NK-92 (cell line): ENCODE data around the gene SUN5.

Experiments
- DNase-seq: peaks from one replicate; lab custom pipeline; 2025; ENCODE audit not compliant: unreplicated experiment; lab: John Stamatoyannopoulos, UW

SUN5 gene

DNA sequence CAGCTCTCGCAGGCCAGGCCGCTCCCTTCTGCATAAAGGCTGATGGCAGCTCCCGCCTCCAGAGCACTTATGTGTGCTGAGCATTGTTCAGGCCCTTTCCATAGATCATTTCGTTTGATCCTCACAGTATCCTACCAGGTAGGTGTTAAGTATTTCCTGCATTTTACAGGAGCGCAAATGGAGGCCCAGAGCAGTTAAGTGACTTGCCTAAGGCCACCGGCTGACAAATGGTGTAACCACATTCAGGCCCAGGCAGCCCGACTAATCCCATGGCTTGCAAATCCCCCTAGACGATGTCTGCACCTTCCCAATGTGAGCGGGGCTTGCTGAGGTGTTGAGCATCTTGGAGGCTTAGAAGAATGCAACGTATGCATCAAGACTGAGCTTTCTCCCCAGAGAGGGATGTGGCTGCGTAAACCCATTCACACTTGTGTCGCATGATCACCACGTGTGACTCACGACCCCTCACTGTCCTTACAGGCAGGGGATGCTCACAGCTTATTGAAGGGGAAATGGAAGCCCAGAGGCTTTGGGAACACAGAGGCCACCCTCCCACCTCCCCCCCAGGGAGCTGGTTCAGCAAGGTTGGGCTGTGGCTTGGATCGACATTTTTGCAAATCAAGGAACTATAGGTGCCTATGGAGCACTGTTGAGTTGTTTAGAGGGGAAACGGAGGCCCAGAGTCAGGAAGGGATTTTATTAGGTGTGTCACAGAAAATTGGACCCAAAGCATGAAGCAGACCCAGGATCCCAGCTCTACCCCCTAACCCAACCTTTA is 10.3 kb upstream of the SUN5 start:
- no peak for DNase-seq

DNA sequence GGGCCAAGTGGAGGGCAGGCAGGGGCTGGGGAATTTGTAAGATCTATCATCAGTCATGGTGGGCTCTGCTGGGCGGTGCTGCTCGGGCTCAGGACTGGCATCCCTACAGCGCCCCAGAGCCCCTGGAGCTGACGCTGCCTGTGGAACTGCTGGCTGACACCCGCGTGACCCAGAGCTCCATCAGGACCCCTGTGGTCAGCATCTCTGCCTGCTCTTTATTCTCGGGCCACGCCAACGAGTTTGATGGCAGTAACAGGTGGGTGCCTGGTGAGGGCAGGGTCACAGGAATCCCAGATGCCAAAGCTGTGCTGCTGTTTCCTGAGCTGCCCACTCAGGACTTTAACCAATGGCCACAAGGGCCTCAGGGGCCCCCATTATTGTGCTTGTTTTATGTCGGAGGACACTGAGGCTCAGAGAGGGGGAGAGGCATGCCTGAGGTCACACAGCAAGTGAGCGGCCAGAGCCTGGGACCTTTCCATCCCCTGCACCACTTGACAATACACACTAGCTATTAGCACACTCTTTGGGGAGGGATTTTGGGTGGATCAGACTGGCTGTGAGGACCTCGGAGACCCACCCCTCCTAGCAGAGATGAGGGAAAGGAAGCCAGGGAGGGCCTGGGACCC is 9.6 kb upstream of the SUN5 start:
- no peak for DNase-seq

GRCh38 chr20:33012327-33013189 is 8.3 kb upstream of the SUN5 start:
- DNase-seq = no peak

DNA sequence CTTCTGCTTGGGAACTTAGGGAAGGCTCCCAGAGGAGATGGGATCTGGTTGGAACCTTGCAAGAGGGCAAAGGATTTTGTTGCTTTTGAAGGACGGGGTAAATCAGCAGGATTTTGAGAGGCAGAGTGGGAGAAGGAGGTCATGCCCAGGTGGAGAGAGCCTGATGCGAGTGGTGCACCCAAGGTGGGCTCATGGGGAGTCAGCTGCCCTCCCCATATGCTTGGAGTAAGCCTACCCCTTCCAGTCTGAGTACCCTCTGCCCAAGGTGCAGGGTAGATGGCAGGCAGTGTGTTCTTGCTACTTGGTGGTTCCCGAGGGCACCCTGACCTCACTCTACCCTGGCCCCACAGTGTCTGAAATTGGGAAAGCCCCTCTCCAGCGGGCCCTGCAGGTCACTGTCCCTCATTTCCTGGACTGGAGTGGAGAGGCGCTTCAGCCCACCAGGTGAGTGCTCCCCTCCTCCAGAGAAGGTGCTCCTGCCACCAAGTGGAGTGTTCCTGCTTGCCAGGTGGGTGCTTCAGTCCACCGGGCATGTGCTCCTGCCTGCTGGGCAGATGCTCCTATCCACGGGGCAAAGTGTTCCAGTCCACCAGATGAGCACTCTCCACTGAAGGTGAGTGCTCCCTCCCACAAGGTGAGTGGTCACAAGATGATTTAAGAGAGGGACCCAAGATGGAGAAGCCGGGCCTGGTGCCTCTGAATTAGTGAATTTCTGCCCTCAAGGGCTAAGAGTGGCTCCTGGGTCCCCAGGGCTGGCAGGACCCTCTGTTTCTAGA is 6.6 kb upstream of the SUN5 start:
- no peak for DNase-seq

DNA sequence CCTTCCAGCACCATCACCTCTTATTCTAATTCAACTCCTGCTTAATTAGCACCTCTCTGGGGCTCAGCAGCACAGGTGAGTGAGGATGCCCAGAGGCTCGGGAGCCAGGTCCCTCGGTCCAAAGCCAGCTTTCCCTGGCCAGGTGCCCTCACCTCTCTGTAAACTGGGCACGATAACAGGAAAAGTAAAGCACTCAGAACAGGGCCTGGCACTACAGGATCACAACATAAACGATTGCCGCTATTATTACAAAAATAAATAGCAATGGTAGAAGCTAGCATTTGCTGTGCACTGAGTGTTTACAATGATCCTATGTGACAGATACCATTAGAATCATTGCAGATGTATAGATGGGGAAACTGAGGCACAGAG is 5.9 kb upstream of the SUN5 start:
- no peak for DNase-seq

DNA sequence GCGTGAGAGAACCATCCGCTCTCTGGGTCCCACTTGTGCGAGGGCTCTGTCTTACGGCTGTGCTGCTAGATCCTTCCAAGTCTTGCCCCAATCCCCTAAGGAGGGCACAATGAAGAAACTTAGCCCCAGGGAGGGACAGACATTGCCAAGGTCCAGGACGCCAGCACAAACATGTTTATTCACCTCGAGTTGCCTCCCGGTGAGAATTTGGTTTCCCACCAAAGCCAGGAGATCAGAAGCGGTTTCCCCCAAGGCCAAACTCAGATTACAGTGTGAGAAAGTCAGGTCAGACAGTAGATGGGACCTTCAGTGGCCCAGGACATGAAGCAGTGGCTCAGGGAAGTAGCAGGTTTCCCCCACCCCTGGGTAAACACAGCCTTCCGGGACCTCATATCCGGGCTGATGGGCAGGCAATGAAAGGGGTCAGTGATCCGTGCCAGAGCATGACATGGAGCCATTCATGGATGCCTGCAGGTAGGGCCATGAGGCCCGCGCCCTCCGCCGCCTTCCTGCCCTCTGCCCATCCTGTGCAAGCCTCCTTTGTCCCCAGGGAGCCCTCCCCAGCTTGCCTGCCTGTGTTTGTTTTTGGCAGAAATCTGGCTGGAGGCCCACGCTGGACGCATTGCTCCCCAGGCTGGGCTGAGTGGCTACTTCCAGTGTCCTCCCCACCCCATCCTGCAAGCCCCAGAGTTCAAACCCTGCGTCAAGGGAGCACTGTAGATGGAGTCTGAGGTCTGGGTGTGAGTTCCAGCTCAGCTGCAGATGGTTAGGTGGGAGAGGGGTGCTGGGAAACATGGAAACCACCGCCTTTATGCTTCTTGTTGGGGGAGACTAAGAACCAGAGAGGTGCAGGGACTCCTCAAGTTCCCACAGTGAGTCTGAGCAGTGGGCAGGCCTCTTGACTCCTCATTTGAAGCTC is 5.2 kb upstream of the SUN5 start:
- DNase-seq = no peak

DNA sequence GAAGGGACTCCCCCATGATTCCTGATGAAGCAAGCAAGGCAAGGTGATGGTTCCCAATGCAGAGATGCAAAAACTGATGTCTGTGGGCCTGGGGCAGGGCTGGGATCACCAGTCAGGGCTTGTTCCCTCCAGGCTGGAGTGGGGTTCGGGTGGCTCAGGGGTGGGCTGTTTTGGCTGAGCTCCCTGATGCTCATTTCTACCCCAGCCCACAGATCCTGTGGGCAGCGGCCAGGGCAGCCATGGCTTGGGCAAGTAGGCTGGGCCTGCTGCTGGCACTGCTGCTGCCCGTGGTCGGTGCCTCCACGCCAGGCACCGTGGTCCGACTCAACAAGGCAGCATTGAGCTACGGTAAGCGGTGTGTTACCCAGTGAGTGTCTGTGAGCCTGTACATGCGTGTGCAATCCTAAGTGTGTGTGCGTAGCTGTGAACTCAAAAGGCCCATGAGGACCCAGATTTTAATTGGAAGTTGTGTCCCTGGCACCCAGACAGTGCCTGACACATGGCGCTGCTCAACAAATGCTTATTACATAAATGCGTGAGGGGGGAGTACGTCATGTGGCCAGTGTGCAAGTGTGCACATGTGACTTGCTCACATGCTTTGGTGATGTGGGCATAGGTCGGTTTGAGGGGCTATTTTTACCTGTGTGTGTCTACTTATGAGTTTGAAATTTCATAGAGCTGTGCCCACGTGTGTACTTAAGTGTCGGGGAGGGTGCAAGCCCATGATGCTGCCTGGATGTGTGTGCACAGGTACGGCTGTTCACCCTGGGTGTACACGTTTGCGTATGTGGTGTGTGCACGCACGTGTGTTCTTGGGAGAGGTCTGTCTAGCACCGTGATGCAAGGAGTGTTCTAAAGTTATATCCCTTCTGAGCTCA is 4.3 kb upstream of the SUN5 start:
- DNase-seq = no peak

DNA sequence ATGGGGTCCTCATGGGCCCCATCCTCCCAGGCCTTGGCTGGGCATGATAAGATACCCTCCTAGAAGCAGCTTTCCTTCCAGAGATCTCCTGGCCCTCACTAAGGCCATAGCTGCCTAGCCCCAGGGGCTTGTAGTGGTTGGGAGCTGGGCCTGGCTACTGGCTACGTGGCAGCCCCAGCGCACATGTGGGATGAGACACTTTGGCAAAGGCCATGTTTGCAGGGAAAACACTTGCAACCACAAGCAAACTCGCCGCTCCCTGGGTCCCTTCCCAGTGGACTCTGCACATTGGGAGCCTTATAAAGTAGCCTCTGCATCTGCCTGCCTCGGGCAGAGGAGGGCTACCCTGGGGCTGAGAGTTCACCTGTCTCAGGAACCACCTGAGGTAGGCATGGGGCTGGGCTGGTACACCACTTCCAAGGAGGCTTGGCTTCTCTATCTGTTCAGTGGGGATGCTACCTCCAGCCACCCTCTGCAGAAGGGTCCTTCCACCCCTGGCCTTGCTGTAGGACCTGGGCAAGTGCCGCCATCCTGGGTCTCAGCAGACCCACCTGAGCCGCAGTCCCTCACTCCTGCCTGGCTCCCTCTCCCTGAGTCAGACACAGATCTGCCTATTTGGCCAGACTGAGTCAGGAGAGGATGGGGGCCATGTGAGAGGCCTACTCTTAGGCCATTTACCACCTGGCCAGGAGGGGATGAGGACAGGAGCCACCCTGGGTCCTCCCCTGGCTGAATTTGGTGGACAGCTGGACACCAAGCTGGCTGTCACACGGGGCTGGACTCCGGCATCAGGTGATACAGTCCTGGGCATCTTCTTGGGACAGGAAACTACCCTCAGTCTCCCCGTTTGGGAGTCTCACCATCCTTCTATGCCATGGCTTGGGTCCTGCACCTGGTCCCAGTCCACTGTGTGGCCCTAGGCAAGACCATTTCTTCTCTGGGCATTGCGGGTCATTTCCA is 3.4 kb upstream of the SUN5 start, which contains the start of gene BPIFB2:
Gene BPIFB2 (plus strand): TSS at position 329 of the 960 bp plus-strand sequence. CDS start 871 bp downstream, outside the sequence.
- DNase-seq = no peak

DNA sequence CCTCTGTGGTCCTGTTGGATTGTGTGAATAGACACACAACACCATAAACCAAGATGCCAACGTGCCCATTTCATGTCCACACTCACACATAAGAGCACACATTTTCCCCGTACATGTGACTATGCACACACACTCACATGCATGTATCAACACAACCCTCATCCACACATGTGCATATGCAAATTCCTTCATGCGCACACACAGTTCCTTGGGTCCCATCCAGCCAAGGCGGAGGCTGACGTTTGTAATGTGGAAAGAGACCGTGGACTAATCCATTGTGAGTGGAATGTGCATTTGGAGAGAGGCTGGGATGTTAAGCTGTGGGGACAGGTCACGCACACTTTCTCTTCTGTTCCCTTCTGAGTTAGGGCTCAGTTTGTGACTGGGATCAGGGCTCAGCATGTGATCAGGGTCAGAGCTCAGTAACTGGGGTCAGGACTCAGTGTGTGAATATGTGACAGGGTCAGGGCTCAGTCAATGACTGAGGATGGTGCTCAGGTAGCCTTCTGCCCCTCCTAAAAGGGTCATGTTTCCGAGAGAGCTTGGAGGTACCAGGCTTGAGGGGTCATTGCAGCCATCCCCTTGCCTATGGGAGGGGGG is 2.6 kb upstream of the SUN5 start:
- DNase-seq = no peak

DNA sequence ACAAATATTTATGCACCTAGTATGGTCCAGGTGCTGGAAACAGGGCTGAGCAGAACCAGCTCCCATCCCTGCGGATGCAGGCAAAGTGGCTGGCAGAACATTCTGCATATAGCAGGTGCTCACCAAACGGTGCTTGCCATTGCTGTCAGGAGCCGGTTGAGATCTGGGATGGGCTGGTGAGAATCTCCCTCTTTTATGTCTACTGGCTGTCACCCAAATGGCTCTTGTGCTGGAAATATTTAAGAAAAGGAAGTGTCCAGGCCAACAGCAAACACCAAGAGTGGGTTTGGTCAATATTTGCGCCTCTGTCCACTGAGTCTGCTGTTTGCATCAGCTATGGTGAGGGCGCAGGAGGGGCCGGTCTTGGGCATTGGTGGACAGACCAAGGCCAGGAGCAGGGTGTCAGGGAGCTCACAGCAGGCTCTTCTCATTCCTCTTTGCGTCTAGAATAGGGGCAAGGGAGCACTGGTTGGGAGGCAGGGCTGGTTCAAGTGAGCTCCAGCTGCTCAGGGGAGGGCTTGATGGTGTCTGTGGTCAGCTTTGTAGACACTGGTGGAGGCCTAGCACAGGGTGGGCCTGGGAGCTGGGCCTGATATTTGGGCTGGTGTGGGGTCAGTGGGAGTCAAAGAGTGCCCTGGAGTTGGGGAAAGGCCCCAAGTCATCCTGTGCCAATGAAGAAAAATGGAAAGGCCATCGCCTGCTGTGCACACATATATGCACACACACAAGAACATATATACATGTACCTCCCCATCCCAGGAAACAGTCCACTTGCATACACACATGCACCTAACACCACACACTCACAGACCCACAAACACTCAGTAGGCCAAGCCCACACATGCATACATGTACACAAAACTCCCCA is 1.9 kb upstream of the SUN5 start:
- DNase-seq = no peak

DNA sequence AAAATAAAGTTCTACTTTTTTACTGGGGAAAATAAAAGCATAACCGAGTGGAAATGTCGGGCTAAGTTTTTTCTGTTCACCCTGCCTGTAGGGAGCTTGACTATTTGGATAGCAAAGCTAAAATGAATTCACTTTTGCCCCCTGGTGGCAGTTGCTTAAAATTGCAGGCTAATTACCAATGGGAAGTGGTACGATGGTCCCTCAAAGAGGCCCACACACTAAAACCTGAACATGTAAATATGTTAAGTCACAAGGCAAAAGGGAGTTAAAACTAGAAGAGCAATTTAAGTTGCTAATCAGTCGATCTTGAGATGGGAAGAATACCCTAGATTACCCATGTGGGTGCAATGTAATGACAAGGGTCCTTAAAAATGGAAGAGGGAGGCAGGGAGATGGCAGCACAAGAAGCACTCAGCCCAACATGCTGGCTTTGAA is 916 bp upstream of the SUN5 start:
- no peak for DNase-seq

GRCh38 chr20:33002087-33002808 is 2.0 kb downstream of the SUN5 start:
- DNase-seq = no peak

DNA sequence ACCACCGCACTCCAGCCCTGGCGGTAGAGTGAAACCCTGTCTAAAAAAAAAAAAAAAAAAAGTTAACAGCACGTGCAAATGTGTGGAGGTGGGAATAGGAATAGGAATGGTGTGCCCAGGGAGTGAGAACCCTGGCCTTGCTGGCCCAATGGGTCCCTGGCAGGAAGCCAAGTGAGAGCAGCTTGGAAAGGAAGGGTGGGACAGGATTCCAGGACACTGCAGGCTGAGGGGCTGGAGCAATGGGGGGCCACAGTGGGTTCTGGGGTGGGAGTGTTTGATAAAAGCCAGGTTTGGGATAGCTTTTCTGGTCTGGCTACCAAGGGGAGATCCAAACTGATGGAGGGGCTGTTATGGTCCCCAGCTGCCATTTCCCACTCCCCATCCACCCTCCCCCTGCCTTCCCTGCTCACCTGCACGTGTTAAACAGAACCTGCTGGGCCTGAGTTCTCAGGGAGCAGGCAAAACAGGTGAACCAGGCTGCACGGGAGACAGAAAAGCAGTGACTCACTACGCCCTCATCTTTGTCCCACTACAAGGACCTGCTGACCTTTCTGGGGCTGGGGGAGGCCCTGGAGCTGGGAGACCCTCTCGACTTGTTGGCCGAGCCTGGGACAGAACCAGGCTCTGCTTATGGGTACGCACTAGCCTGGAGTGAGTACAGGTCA is 3.3 kb downstream of the SUN5 start:
- DNase-seq = no peak

GRCh38 chr20:32999603-33000250 is 4.5 kb downstream of the SUN5 start:
- no peak for DNase-seq

DNA sequence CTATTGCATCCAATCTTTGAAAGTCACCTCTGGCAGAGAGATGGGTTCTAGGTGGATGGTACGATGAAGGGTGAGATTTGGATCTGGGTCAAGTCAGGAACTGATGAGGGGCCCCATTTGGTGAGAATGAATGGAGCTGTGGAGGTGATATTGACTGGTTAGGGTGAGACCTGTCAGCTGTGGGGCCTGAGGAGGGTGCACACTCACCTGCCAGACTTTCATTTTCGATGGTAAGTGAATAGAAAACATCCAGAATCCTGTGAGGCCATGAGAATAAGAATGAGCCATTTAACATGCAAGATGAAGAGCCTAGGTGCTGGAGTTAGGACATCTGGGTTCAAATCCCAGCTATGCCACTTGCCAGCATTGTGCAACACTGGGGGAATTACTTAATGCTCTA is 6.8 kb downstream of the SUN5 start:
- DNase-seq = no peak
